Measurements from ENCODE around the gene SMIM28.
A peak's percentile ranks its signal among the peaks of the same experiment; 100 is the strongest.

The SMIM28 gene

GRCh38 chr6:138372711-138373463 is 4.8 kb upstream of the SMIM28 start:
- no peaks in the 10 kb centered on the region for H3K36me3 ChIP-seq (ENCODE audit: insufficient read depth, low read length)
- peak overlapping the region; percentile 24 for H2AFZ ChIP-seq (ENCODE audit: low read length, unreplicated experiment)
- H3K27me3 ChIP-seq (ENCODE audit: insufficient read depth, low read length): no peaks in the 10 kb centered on the region
- H3K4me1 ChIP-seq (ENCODE audit: control insufficient read depth, insufficient read depth, low read length, unreplicated experiment): peaks cover 18% of the 10 kb centered on the region
- no peak overlapping the region for H3K4me3 ChIP-seq (ENCODE audit: low read depth, low read length)
- H3K79me2 ChIP-seq (ENCODE audit: control insufficient read depth, insufficient read depth, low read length, unreplicated experiment): no peaks in the 10 kb centered on the region
- no peak overlapping the region for H3K27ac ChIP-seq (ENCODE audit: low read depth, low read length)

GRCh38 chr6:138374230-138374629 is 3.5 kb upstream of the SMIM28 start:
- Histone ChIP-seq H3K4me3 (ENCODE audit: low read depth, low read length) (no peak overlapping the region), H3K27ac (ENCODE audit: low read depth, low read length) (no peak overlapping the region), H3K27me3 (ENCODE audit: insufficient read depth, low read length) (no peaks in the 10 kb centered on the region), H3K4me1 (ENCODE audit: control insufficient read depth, insufficient read depth, low read length, unreplicated experiment) (peaks cover 18% of the 10 kb centered on the region), H3K36me3 (ENCODE audit: insufficient read depth, low read length) (no peaks in the 10 kb centered on the region), H3K79me2 (ENCODE audit: control insufficient read depth, insufficient read depth, low read length, unreplicated experiment) (no peaks in the 10 kb centered on the region), H2AFZ (ENCODE audit: low read length, unreplicated experiment) (no peak overlapping the region)

GRCh38 chr6:138374815-138375214 is 2.9 kb upstream of the SMIM28 start:
- H3K4me1 ChIP-seq (ENCODE audit: control insufficient read depth, insufficient read depth, low read length, unreplicated experiment): peaks cover 18% of the 10 kb centered on the region
- H3K36me3 ChIP-seq (ENCODE audit: insufficient read depth, low read length): no peaks in the 10 kb centered on the region
- no peaks in the 10 kb centered on the region for H3K27me3 ChIP-seq (ENCODE audit: insufficient read depth, low read length)
- H3K27ac ChIP-seq (ENCODE audit: low read depth, low read length): no peak overlapping the region
- no peaks in the 10 kb centered on the region for H3K79me2 ChIP-seq (ENCODE audit: control insufficient read depth, insufficient read depth, low read length, unreplicated experiment)
- H2AFZ ChIP-seq (ENCODE audit: low read length, unreplicated experiment): no peak overlapping the region
- no peak overlapping the region for H3K4me3 ChIP-seq (ENCODE audit: low read depth, low read length)

- H3K27me3 ChIP-seq (ENCODE audit: insufficient read depth, low read length): no peaks in the 10 kb centered on the region
- H3K36me3 ChIP-seq (ENCODE audit: insufficient read depth, low read length): no peaks in the 10 kb centered on the region
- no peaks in the 10 kb centered on the region for H3K79me2 ChIP-seq (ENCODE audit: control insufficient read depth, insufficient read depth, low read length, unreplicated experiment)
- peaks cover 8% of the 10 kb centered on the region for H3K4me1 ChIP-seq (ENCODE audit: control insufficient read depth, insufficient read depth, low read length, unreplicated experiment)
- H2AFZ ChIP-seq (ENCODE audit: low read length, unreplicated experiment): no peak overlapping the region
- H3K4me3 ChIP-seq (ENCODE audit: low read depth, low read length): no peak overlapping the region
- H3K27ac ChIP-seq (ENCODE audit: low read depth, low read length): no peak overlapping the region
These were observed 663 bp upstream of the SMIM28 start for GRCh38 chr6:138377042-138377441.

- Histone ChIP-seq H3K27ac (ENCODE audit: low read depth, low read length) (no peak overlapping the region), H3K79me2 (ENCODE audit: control insufficient read depth, insufficient read depth, low read length, unreplicated experiment) (no peaks in the 10 kb centered on the region), H3K36me3 (ENCODE audit: insufficient read depth, low read length) (no peaks in the 10 kb centered on the region), H3K27me3 (ENCODE audit: insufficient read depth, low read length) (no peaks in the 10 kb centered on the region), H2AFZ (ENCODE audit: low read length, unreplicated experiment) (no peak overlapping the region), H3K4me3 (ENCODE audit: low read depth, low read length) (no peak overlapping the region), H3K4me1 (ENCODE audit: control insufficient read depth, insufficient read depth, low read length, unreplicated experiment) (no peaks in the 10 kb centered on the region)
These were observed 758 bp downstream of the SMIM28 start for GRCh38 chr6:138378463-138378862.

GRCh38 chr6:138382498-138383265 is 5.0 kb downstream of the SMIM28 start:
- Histone ChIP-seq H3K27ac (ENCODE audit: low read depth, low read length) (no peak overlapping the region), H3K27me3 (ENCODE audit: insufficient read depth, low read length) (no peaks in the 10 kb centered on the region; the same call in 1 of the 2 replicates), H3K4me3 (ENCODE audit: low read depth, low read length) (no peak overlapping the region), H2AFZ (ENCODE audit: low read length, unreplicated experiment) (no peak overlapping the region), H3K79me2 (ENCODE audit: control insufficient read depth, insufficient read depth, low read length, unreplicated experiment) (no peaks in the 10 kb centered on the region), H3K4me1 (ENCODE audit: control insufficient read depth, insufficient read depth, low read length, unreplicated experiment) (no peaks in the 10 kb centered on the region), H3K36me3 (ENCODE audit: insufficient read depth, low read length) (no peaks in the 10 kb centered on the region)

- Histone ChIP-seq H3K4me1 (ENCODE audit: control insufficient read depth, insufficient read depth, low read length, unreplicated experiment) (no peaks in the 10 kb centered on the region), H3K4me3 (ENCODE audit: low read depth, low read length) (no peak overlapping the region), H3K36me3 (ENCODE audit: insufficient read depth, low read length) (no peaks in the 10 kb centered on the region), H3K27me3 (ENCODE audit: insufficient read depth, low read length) (no peaks in the 10 kb centered on the region; the same call in 1 of the 2 replicates), H3K79me2 (ENCODE audit: control insufficient read depth, insufficient read depth, low read length, unreplicated experiment) (no peaks in the 10 kb centered on the region), H3K27ac (ENCODE audit: low read depth, low read length) (no peak overlapping the region), H2AFZ (ENCODE audit: low read length, unreplicated experiment) (no peak overlapping the region)
These were observed 6.1 kb downstream of the SMIM28 start for GRCh38 chr6:138383776-138384175.

- Histone ChIP-seq H3K4me3 (ENCODE audit: low read depth, low read length) (no peak overlapping the region), H3K27me3 (ENCODE audit: insufficient read depth, low read length) (no peaks in the 10 kb centered on the region; the same call in 1 of the 2 replicates), H3K27ac (ENCODE audit: low read depth, low read length) (no peak overlapping the region), H3K4me1 (ENCODE audit: control insufficient read depth, insufficient read depth, low read length, unreplicated experiment) (no peaks in the 10 kb centered on the region), H3K36me3 (ENCODE audit: insufficient read depth, low read length) (no peaks in the 10 kb centered on the region), H3K79me2 (ENCODE audit: control insufficient read depth, insufficient read depth, low read length, unreplicated experiment) (no peaks in the 10 kb centered on the region), H2AFZ (ENCODE audit: low read length, unreplicated experiment) (no peak overlapping the region)
These were observed 9.2 kb downstream of the SMIM28 start for GRCh38 chr6:138386897-138387296.

- Histone ChIP-seq H3K27me3 (ENCODE audit: insufficient read depth, low read length) (no peaks in the 10 kb centered on the region; the same call in 1 of the 2 replicates), H3K36me3 (ENCODE audit: insufficient read depth, low read length) (no peaks in the 10 kb centered on the region), H3K79me2 (ENCODE audit: control insufficient read depth, insufficient read depth, low read length, unreplicated experiment) (no peaks in the 10 kb centered on the region), H3K4me3 (ENCODE audit: low read depth, low read length) (no peak overlapping the region), H3K4me1 (ENCODE audit: control insufficient read depth, insufficient read depth, low read length, unreplicated experiment) (no peaks in the 10 kb centered on the region), H2AFZ (ENCODE audit: low read length, unreplicated experiment) (no peak overlapping the region), H3K27ac (ENCODE audit: low read depth, low read length) (no peak overlapping the region)
These were observed 10.1 kb downstream of the SMIM28 start for GRCh38 chr6:138387577-138388368.

GRCh38 chr6:138389551-138389950 is 11.8 kb downstream of the SMIM28 start:
- Histone ChIP-seq H3K4me1 (ENCODE audit: control insufficient read depth, insufficient read depth, low read length, unreplicated experiment) (no peaks in the 10 kb centered on the region), H3K4me3 (ENCODE audit: low read depth, low read length) (no peak overlapping the region), H2AFZ (ENCODE audit: low read length, unreplicated experiment) (no peak overlapping the region), H3K27ac (ENCODE audit: low read depth, low read length) (no peak overlapping the region), H3K36me3 (ENCODE audit: insufficient read depth, low read length) (no peaks in the 10 kb centered on the region), H3K27me3 (ENCODE audit: insufficient read depth, low read length) (no peaks in the 10 kb centered on the region; the same call in 1 of the 2 replicates), H3K79me2 (ENCODE audit: control insufficient read depth, insufficient read depth, low read length, unreplicated experiment) (no peaks in the 10 kb centered on the region)
